NCI-H446 treated with DMSO at 0.1 percent for 48 hours (cell line): ENCODE measurements around the gene OSER1.

Experiments used
- DNase-seq: peaks from one replicate; lab custom pipeline; 2025; lab: John Stamatoyannopoulos, UW

Gene OSER1

GRCh38 chr20:44174996-44175765, 35.4 kb downstream of the OSER1 start:
- no peak for DNase-seq

- no peak for DNase-seq
These were observed 36.7 kb downstream of the OSER1 start for GRCh38 chr20:44173846-44174245.

- DNase-seq, result no peak
These were observed 37.5 kb downstream of the OSER1 start for GRCh38 chr20:44173116-44173515.

DNA sequence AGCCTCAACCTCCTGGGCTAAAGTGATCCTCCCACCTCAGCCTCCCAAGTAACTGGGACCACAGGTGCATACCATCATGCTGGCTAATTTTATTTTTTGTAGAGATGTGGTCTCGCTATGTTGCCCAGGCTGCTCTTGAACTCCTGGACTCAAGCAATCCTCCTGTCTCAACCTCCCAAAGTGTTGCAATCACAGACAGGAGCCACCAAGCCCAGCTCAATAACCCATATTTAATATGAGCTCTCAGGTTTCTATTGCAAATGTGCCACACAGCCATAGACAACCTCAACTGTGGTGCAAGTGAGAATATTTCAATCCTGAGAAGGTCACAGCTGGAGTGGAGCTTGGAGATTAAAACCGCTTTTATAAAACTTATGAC, 38.0 kb downstream of the OSER1 start:
- DNase-seq, result no peak

DNA sequence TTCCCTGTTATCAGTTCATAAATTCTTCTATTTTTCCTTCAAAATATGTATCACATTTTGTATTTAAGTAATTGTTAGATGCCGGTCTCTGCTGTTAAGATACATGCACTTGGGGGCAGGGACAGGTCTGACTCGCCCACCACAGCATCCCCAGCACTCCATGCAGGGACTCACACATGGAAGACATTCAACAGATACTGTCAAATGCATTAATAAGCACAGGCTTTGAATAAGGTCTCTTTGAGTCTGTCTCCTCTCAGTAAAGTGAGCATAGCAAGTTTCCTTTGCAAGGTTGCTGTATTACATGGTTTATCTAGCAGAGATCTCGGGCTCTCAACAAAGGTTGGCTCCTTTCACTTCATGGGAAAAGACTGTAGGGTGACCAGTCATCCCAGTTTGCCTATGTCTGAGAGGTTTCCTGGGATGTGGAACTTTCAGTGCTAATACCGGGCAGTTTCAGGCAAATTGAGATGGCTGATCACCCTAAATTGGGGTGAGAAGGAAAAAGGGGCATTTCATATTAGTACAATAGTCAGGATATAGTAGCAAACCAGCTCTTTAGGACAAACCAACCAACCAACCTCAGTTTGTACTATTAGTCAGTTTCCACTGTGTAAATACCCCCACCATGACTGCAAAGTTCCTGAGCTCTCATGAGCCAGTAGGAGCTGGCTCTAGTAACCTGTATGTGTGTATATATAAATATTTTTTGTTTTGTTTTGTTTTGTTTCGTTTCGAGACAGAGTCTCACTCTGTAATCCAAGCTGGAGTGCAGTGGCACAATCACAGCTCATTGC, 38.6 kb downstream of the OSER1 start:
- DNase-seq, result no peak

DNA sequence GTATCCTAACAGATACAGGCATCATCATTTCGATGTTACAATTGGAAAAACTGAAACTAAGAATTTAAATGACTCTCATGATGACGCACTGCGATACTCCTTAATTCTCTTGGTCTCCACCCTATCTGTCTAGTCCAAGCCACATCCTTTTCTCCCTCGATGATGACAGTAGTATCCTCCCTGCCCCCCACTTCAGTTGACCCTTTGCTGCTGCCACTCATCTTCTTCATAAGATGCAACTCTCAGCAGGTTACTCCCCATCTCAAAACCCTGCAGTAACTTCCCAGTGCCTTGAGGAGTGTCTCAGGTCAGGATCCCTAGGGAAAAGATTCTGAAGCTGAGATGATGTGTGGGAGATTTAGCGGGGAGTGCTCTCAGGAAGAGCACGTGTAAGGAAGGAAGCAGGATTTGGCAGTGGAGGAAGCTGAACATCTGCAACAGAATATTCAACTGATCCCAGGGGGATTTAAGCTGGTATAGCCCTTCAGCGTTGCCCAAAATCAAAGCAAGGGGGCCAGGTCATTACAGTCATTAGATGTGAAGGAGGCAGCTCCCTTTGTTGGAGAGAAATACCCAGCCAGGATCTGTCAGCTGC, 39.7 kb downstream of the OSER1 start:
- no peak for DNase-seq

DNA sequence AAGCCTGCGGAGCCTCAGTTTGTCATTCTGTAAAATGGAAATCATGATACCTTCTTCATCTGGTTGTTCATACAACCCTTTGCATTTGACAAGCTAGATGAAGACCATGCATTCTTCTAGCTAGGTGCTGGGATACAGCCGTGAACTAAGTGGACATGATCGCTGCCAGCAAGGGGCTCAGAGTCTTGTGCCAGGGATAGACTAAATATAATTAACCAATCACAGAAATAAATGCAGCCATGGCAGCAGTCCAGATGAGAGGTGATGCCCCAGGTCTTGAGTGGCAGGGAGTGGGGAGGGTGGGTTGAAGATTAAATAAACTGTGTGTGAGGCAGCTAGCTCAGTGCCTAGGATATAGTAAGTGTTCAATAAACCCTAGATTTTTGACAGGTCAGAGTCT, 42.8 kb downstream of the OSER1 start:
- DNase-seq, result no peak

DNA sequence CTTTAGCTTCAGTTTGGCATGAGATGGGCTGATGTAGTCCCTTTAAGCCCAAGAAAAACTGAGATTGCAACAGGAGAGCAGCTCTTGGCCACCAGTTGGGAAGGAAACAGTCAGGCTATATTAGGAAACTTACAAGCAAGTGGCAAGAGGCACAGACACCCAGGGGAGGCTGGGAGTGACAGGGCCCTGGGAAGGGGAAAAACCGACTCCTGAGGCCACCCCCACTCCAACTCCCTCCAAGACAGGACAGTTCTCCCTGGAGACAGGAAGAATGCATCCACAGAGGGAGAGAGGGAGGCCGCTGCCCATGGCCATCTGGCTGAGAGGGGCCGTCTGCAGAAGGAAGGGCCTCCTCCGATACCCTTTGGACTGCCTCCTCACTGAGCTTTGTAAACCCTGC, 44.1 kb downstream of the OSER1 start:
- no peak for DNase-seq

- DNase-seq, result no peak
These were observed 44.6 kb downstream of the OSER1 start for GRCh38 chr20:44166008-44166407.

DNA sequence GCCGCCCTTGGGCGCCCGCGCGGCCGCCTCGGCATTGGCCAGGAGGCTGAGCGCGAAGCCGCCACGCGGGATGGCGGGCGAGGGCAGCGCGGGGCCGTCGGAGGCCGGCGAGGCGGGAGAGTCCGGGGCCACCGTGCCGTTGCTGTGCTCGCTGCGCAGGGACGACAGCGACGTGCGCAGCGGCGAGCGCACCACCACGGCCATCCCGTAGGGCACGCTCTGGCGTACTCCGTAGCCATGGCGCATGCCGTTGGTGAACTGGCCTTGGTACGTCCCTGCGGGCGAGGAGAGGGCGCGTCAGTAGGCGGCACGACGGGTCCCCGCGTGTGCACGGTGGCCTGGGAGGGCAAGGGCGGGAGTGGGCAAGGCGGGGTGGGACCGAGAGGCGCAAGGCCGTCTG, 50.4 kb downstream of the OSER1 start:
- DNase-seq, result no peak

DNA sequence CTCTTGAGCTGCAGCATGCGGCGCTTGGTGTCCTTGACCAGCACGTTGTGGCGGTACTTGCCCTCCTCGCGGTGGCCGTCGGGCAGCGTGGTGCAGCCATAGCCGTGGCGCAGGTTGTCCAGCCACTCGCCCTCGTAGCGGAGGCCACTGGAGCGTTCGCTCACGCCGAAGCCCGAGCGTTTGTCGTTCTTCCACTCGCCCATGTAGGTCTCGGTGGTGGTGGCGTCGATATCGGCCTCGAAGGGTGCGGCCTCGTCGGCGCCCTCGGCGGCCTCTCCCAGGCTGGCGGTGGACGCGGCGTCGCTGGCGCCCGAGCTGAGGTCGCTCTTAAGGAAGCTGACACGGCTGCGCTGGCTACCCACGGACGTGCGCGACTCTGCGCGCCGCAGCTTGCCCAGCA, 50.9 kb downstream of the OSER1 start:
- no peak for DNase-seq

DNA sequence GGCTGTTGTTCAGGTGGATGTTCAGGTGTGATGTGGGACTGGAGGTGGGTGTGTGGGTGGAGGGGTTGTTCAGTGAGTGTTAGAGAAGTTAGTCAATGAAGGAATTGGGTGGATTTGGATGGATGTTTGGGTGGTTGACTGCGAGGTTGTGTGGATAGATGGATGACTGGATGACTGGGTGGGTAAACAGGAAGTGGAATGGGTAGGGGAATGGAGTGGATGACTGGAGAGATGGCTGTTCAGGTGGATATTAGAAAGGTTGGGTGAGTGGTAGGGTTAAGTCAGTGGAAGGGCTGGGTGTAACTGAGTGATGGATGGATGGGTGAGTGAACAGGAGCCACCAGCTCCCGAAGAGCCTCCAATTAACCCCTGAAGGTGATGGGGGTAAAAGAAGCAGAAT, 51.4 kb downstream of the OSER1 start:
- DNase-seq, result no peak

GRCh38 chr20:44157061-44157460, 53.5 kb downstream of the OSER1 start:
- no peak for DNase-seq

- no peak for DNase-seq
These were observed 56.0 kb downstream of the OSER1 start for GRCh38 chr20:44154521-44155001.

DNA sequence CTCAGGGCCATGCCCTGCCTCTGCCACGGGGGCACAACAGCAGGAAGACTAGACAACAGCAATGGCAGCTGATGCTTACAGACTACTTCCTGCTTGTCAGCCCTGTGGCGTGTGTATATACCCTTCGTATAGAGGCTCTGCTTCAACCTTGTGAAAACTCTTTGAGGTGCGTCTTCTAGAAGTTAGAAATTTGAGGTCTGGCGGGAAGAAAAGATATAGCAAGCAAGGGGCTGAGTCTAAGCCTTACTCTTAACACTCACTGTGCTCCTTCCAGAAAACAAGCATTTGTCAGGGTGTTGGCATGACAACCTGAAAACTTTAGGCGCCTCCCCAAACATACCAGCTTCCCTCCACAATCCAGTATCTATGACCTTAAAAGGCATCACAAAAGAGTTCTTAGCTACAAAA, 56.9 kb downstream of the OSER1 start:
- DNase-seq, result no peak

- DNase-seq, result no peak
These were observed 58.8 kb downstream of the OSER1 start for GRCh38 chr20:44151621-44152416.

DNA sequence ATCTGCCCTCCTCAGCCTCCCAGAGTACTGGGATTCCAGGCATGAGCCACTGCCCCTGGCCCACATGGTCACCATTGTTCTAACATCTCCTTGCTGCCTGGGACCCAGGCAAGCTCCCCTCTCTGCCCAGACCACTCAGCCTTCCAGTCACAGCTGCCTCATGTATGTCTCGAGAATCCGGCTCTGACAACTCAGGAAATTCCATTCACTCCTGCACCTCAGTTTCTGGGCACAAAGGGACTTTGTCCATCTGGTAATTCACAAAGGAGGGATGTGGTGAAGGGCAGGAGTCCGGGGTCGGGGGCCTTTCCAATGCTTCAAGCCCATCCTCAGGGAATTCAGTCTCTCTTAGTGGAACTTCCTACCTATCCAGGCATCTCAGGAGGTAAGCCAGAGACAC, 64.3 kb downstream of the OSER1 start:
- DNase-seq, result no peak
